GM12892 (cell line): ENCODE results near the gene CANT1.

Experiments
- POLR2A ChIP-seq: IDR thresholded peaks from 2 replicates; pipeline ENCODE4 v1.6.1; 2011; ENCODE audit warnings: low read depth, low read length, control low read depth
- POLR2AphosphoS5 ChIP-seq: IDR thresholded peaks from 2 replicates; pipeline ENCODE4 v1.6.1; 2011; ENCODE audit warnings: low read depth, low read length, control low read depth
- TAF1 ChIP-seq: IDR thresholded peaks from 2 replicates; pipeline ENCODE4 v1.6.1; 2011; ENCODE audit warnings: low read depth, mild to moderate bottlenecking, control low read depth, low read length, borderline replicate concordance

DNA sequence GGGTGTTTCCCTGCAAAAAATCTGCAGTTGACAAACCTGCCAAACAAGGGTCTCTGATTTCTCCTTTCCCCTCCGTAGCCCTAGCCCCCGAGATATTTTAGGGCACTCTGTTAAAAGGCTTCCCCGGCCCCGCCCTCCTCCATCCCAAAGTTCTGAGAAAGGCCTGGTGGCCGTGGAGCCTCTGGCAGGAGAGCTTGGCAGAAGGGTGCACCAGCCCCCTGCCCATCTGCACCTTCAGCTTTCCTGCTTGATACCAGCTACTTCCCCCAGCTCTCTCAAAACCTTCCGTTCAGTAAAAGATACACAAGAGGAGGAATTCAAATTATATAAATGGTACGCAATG lies 711 bp upstream of the CANT1 start:
- TF ChIP-seq POLR2A = no peak
- TF ChIP-seq TAF1 = no peak
- TF ChIP-seq POLR2AphosphoS5 = no peak
